Psoas muscle (tissue), 8 donors: ENCODE measurements around the gene HOXD9. TPM values are rescaled to one million over a fixed set of nuclear protein-coding genes. Genes with fewer than 3 reads are reported as not detected.

ENCODE experiments used
- ATAC-seq, 4 donors: fragments of 200-7000 bp; cut with Tn5 transposase; one replicate each; pipeline ENCODE4 v1.9.1; 2020; ENCODE audit warnings: moderate library complexity in 3 of 4, mild to moderate bottlenecking in 2 of 4
- DNase-seq, 2 donors: peaks; one replicate each; pipeline ENCODE4 v3.0.0-alpha.2; 2020
- H3K27ac ChIP-seq: fragments of 200-600 bp; one replicate; pipeline ENCODE4 v1.8.0; 2022
- H3K27me3 ChIP-seq, 3 donors: fragments of 200-600 bp in 1 of 3; one replicate each; pipeline versions ENCODE4 v1.6.1 to v1.8.0; 2013 to 2022; ENCODE audit warnings: low read length in 2 of 3, mild to moderate bottlenecking in 2 of 3, moderate library complexity in 1 of 3; ENCODE audit not compliant: insufficient read depth in 3 of 3
- H3K36me3 ChIP-seq, 2 donors: fragments of 200-600 bp in 1 of 2; one replicate each; pipeline versions ENCODE4 v1.6.1 to v1.8.0; 2013 to 2022; ENCODE audit warnings: low read depth in 1 of 2, mild to moderate bottlenecking in 1 of 2, moderate library complexity in 1 of 2; ENCODE audit not compliant: insufficient read depth in 1 of 2
- H3K4me1 ChIP-seq: fragments of 200-600 bp; one replicate; pipeline ENCODE4 v1.8.0; 2022
- H3K4me3 ChIP-seq: fragments of 200-600 bp; one replicate; pipeline ENCODE4 v1.8.0; 2022; ENCODE audit warnings: mild to moderate bottlenecking
- H3K9me3 ChIP-seq: fragments of 200-600 bp; one replicate; pipeline ENCODE4 v1.8.0; 2022
- CTCF ChIP-seq: fragments of 200-600 bp; IDR thresholded peaks from one replicate; pipeline ENCODE4 v1.8.0; 2022; ENCODE audit warnings: antibody characterized with exemption
- WGBS, 3 donors: extraction: QIAGEN DNeasy Blood & Tissue Kit; methylation state at CpG; one replicate each; pipeline versions ENCODE4 v1.1.6 to v1.1.7; 2013; 5-methylcytosine and 5-hydroxymethylcytosine counted together
- intact Hi-C, 2 donors: fragments of 100-400 bp; cut with DNase I; formaldehyde crosslinking; loops; one replicate each; pipeline versions ENCODE4 v1.11.0 to v1.14.2; 2022
- polyA plus RNA-seq, 3 donors: library from polyadenylated mRNA; stranded (reverse); fragments of 200-250 nt; gene quantifications; one replicate each; pipeline ENCODE4 v1.2.3, GENCODE V29; 2013
- total RNA-seq, 4 donors: library from RNA; stranded (reverse); fragmentation: NEBNext Ultra II Directional in 2 of 4; extraction: Animal tissue kit (Norgen Biotek cat#: 25700) in 2 of 4; gene quantifications; one replicate each; pipeline versions ENCODE4 v1.2.1 to v1.2.4, GENCODE V29; 2021 to 2023
- donor health status: healthy with polysubstance abuse.
- donor health status: DM: no; HTN: no; CAD: no; lungs with moderate emphysema.
- donor health status: Bipolar disorder and iron deficiency.
- donor health status: healthy.
- donor health status: DM: yes; HTN: yes; CAD: no.
- donor health status: DM: no; HTN: no; CAD: no.
- donor health status: DM: no; HTN: no; CAD: no.
- donor health status: DM: yes; HTN: yes; CAD: no.

Gene HOXD9
- total and polyA plus RNA-seq, 7 donors = 0.43 to 4.4 (median 1.7) TPM

GRCh38 chr2:176098366-176099158 lies 24.0 kb upstream of the HOXD9 start:
- WGBS, 3 donors = 4 to 7% (median 6%) methylated on average over 35 of the region's 35 CpGs
- Histone ChIP-seq H3K27ac (no peak overlapping the region), H3K4me1 (peaks cover 18% of the 10 kb centered on the region), H3K27me3 (peaks cover 5 to 100% (median 66%) of the 10 kb centered on the region in 3 donors), H3K9me3 (no peaks in the 10 kb centered on the region), H3K4me3 (no peak overlapping the region), H3K36me3 (no peaks in the 10 kb centered on the region)
- peak in 3 of 4 donors; percentile 5 to 14 (median 6) for ATAC-seq
- intact Hi-C loops = loop anchor here (5.0 to 10.0 kb wide), 2 partner anchors 844 to 846 kb away; no protein-coding TSS in a partner anchor
- TF ChIP-seq CTCF = no peak
- no peak for DNase-seq

GRCh38 chr2:176099159-176099727 lies 23.3 kb upstream of the HOXD9 start:
- ATAC-seq (no peak), DNase-seq (no peak)
- Histone ChIP-seq H3K27me3 (peaks cover 5 to 100% (median 67%) of the 10 kb centered on the region in 3 donors), H3K9me3 (no peaks in the 10 kb centered on the region), H3K4me3 (no peak overlapping the region), H3K27ac (no peak overlapping the region), H3K36me3 (no peaks in the 10 kb centered on the region), H3K4me1 (peaks cover 21% of the 10 kb centered on the region)
- TF ChIP-seq CTCF = no peak
- intact Hi-C loops = loop anchor here (5.0 to 10.0 kb wide), 2 partner anchors 844 to 847 kb away; no protein-coding TSS in a partner anchor
- 9 to 12% (median 12%) methylated on average over 30 of the region's 30 CpGs for WGBS, 3 donors

- 5 to 7% (median 5%) methylated on average over 68 to 70 of the region's 70 CpGs for WGBS, 3 donors
- H3K36me3 ChIP-seq = no peaks in the 10 kb centered on the region
- H3K9me3 ChIP-seq = no peaks in the 10 kb centered on the region
- no peak within 1 kb of the TSS for H3K27ac ChIP-seq
- peaks cover 27% of the 10 kb centered on the region for H3K4me1 ChIP-seq
- DNase-seq (no peak), ATAC-seq (no peak)
- intact Hi-C loops = loop anchor here (5.0 to 10.0 kb wide), 2 partner anchors 845 to 848 kb away; no protein-coding TSS in a partner anchor
- peak within 1 kb of the TSS; percentile 3 for H3K4me3 ChIP-seq
- TF ChIP-seq CTCF = no peak
- H3K27me3 ChIP-seq = peaks cover 5 to 100% (median 69%) of the 10 kb centered on the region in 3 donors
Measured at GRCh38 chr2:176099728-176100546, 22.6 kb upstream of the HOXD9 start, which contains the start of gene HOXD12. Gene HOXD12, plus strand, starts transcription at chr2:176099795. Its CDS starts 7 bp downstream, at chr2:176099802.

- 32 to 40% (median 36%) methylated on average over 28 of the region's 28 CpGs for WGBS, 3 donors
- Histone ChIP-seq H3K36me3 (no peaks in the 10 kb centered on the region), H3K4me1 (peaks cover 27% of the 10 kb centered on the region), H3K27ac (no peak overlapping the region), H3K27me3 (peaks cover 3 to 100% (median 75%) of the 10 kb centered on the region in 3 donors), H3K4me3 (no peak overlapping the region), H3K9me3 (no peaks in the 10 kb centered on the region)
- ATAC-seq (no peak), DNase-seq (no peak)
- no peak for TF ChIP-seq CTCF
- intact Hi-C loops = no loop called here
Measured at GRCh38 chr2:176100547-176101140, 21.9 kb upstream of the HOXD9 start.
